Endothelial cell of umbilical vein (primary cell): Measurements from ENCODE around the gene ARHGEF26.

Source experiments
- EZH2 ChIP-seq: IDR thresholded peaks from 2 replicates; pipeline ENCODE4 v1.6.1; 2012; ENCODE audit warnings: borderline replicate concordance, low read depth, mild to moderate bottlenecking, moderate library complexity, low read length, inconsistent platforms; ENCODE audit not compliant: severe bottlenecking
- GATA2 ChIP-seq: IDR thresholded peaks from 2 replicates; pipeline ENCODE4 v1.7.0; 2011; ENCODE audit warnings: low read depth, mild to moderate bottlenecking, moderate library complexity, mixed read lengths, low read length; ENCODE audit not compliant: insufficient read length, insufficient read depth
- JUN ChIP-seq: IDR thresholded peaks from 2 replicates; pipeline ENCODE4 v1.6.1; 2011; ENCODE audit warnings: borderline replicate concordance, low read depth; ENCODE audit not compliant: insufficient read length, insufficient read depth
- MYC ChIP-seq: IDR thresholded peaks from one replicate; pipeline ENCODE4 v1.6.1; 2011; ENCODE audit warnings: mild to moderate bottlenecking, low read depth, low read length
- POLR2A ChIP-seq: IDR thresholded peaks from 2 replicates; pipeline ENCODE4 v1.6.1; 2012; ENCODE audit warnings: low read depth, mild to moderate bottlenecking, control low read depth, low read length
- POLR2AphosphoS5 ChIP-seq: IDR thresholded peaks from 2 replicates; pipeline ENCODE4 v1.6.1; 2012; ENCODE audit warnings: low read depth, mild to moderate bottlenecking, control low read depth, low read length, moderate library complexity; ENCODE audit not compliant: insufficient read depth
- TF ChIP-seq, protein P1 (sequence below), 2 donors: IDR thresholded peaks; 1 replicate in 1 of 2; 2 replicates in 1 of 2; pipeline ENCODE4 v1.5.1; 2011; ENCODE audit warnings: low read length in 2 of 2, mild to moderate bottlenecking in 2 of 2, moderate library complexity in 2 of 2, control low read depth in 1 of 2, inconsistent platforms in 1 of 2, low read depth in 1 of 2; ENCODE audit not compliant: insufficient read depth in 1 of 2; ENCODE audit errors: extremely low read depth in 1 of 2
- TF ChIP-seq, protein P2 (sequence below): IDR thresholded peaks from 2 replicates; pipeline ENCODE4 v1.6.1; 2011; ENCODE audit not compliant: insufficient read depth, insufficient read length

DNA sequence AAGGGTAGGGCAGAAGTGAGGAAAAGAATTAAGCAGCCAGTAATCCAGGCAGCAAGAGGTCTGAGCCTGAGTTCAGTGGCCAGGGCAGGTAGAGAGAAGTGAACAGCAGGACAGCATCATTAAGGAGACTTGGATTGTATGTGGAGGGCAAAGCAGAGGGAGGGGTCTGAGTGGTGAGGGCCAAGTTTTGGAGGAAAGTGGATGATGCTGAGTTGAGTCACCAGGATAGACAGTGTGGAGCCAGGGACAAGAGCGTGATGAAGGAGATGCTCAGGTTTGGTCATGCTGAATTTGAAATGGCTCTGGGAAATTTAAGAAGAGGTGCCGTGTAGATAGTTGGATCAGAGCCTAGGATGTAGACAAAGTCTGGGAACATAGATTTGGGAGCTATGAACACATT, 93.1 kb downstream of the ARHGEF26 start:
- TF ChIP-seq POLR2A: no peak
- TF ChIP-seq, protein P1, sequence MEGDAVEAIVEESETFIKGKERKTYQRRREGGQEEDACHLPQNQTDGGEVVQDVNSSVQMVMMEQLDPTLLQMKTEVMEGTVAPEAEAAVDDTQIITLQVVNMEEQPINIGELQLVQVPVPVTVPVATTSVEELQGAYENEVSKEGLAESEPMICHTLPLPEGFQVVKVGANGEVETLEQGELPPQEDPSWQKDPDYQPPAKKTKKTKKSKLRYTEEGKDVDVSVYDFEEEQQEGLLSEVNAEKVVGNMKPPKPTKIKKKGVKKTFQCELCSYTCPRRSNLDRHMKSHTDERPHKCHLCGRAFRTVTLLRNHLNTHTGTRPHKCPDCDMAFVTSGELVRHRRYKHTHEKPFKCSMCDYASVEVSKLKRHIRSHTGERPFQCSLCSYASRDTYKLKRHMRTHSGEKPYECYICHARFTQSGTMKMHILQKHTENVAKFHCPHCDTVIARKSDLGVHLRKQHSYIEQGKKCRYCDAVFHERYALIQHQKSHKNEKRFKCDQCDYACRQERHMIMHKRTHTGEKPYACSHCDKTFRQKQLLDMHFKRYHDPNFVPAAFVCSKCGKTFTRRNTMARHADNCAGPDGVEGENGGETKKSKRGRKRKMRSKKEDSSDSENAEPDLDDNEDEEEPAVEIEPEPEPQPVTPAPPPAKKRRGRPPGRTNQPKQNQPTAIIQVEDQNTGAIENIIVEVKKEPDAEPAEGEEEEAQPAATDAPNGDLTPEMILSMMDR (IDR thresholded peaks at IDR 0.05; ENCODE audit: extremely low read depth in 1 of 2, insufficient read depth in 1 of 2, low read depth in 1 of 2, low read length in 2 of 2): no peak
- TF ChIP-seq EZH2: no peak
- TF ChIP-seq, protein P2, sequence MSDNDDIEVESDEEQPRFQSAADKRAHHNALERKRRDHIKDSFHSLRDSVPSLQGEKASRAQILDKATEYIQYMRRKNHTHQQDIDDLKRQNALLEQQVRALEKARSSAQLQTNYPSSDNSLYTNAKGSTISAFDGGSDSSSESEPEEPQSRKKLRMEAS: no peak
- TF ChIP-seq MYC: no peak
- TF ChIP-seq POLR2AphosphoS5: no peak
- TF ChIP-seq GATA2: no peak
- TF ChIP-seq JUN: no peak
